Epithelial cell of proximal tubule (primary cell): Measurements from ENCODE around the gene ATG9A. TPM values are rescaled to one million over a fixed set of nuclear protein-coding genes. Genes with fewer than 3 reads are reported as not detected.

Experiments
- DNase-seq: peaks from one replicate; pipeline ENCODE4 v3.0.0-alpha.2; 2011; ENCODE audit warnings: low read depth
- H3K4me3 ChIP-seq: 2 replicates; pipeline ENCODE4 v1.5.1; 2011; ENCODE audit warnings: low read depth, mild to moderate bottlenecking, low read length
- CTCF ChIP-seq: conservative IDR thresholded peaks from 2 replicates; pipeline ENCODE4 v1.5.1; 2012; ENCODE audit warnings: low read depth, mild to moderate bottlenecking, low read length
- total RNA-seq: library from RNA; depleted of rRNA; stranded (reverse); fragments of >200 nt; gene quantifications from 2 replicates; pipeline ENCODE4 v1.2.3, GENCODE V29; 2015

ATG9A gene
- total RNA-seq, 1 donor from 2014 or later: 34.1 TPM

- no peak for TF ChIP-seq CTCF
- no peak overlapping the region for H3K4me3 ChIP-seq
These were observed 49.6 kb downstream of the ATG9A start for GRCh38 chr2:219179601-219180465.

DNA sequence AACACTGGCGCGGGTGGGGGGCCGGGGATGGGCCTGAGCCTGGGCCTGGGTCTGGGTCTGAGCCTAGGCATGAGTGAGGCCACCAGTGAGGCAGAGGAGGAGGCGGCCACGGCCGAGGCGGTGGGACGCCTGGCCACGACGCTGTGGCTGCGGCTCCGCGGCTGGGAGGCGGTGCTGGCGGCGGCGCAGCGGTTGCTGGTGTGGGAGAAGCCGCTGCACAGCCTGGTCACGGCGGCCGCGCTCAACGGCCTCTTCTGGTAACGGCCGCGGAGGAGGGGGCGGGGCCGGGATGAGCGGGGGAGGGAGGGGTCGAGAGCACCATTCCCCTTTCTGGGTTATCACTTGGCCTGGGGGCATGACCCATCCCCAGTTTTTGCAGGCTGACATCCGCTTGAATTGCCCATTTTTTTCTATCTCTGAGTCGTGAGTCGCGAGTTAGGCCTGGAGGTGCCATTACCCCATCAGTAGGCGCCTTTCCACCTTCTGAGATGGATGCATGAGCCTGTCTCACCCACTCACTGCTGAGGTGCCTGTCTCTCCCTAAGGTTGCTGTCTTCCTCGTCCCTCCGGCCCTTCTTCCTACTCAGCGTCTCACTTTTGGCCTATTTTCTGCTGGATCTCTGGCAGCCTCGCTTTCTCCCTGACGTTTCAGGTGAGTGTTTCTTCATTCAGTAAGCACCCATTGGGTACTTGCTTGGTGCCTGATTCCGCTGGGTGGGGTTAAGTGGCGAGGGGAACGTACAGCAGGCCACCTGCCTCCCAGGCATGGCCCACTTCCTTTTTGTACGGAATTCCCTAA is 50.9 kb downstream of the ATG9A start:
- TF ChIP-seq CTCF: no peak

More at GRCh38 chr2:219179601-219180465, 49.6 kb downstream of the ATG9A start:
- DNase-seq: no peak

DNA sequence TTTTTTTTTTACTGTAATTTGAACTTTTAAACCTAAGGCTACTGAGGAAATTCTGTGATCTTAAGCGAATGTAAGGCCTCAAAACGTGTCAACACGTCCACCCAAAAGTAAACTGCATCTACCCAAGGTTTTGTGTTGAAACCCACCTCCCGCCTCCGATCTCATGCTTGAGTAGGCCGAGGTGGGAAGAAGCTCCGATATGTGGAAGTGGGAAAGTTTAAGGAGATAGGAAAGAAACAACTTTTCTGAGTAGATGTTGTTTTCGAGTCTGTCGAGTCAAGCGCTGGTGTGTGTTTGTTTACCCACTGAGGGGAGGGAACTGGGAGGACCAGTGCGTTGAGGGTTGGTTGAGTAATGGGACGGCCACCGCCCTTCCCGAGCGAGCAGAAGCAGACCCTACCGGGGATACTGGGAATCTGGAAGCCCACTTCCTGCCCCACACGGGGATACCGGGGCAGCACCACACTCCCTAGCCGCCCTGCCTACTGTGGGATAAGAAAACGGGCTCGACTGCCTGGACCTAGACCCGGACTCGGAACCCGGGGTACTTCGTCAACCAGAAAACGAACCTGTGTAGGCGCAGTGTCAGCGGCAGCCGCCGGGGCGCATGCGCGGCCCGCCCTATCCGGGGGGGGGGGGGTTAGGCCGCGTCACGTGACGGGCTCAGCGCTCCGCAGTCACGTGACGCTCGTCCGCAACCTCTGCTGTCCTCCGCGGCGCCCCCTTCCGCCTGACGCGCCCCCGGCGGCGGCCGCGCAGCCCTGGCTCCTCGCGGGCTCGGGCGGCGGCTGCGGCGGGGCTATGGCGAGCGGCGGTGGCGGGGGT is 51.7 kb downstream of the ATG9A start, which contains the start of gene RETREG2:
Gene RETREG2 (plus strand): TSS at position 724 of the 825 bp plus-strand sequence. CDS start 78 bp downstream, at position 802.
- TF ChIP-seq CTCF: no peak
- peak within 1 kb of the TSS; percentile 92 for H3K4me3 ChIP-seq
- DNase-seq: no peak

More for the DNA sequence above, 50.9 kb downstream of the ATG9A start:
- peak overlapping the region; percentile 92 for H3K4me3 ChIP-seq
- DNase-seq: no peak

DNA sequence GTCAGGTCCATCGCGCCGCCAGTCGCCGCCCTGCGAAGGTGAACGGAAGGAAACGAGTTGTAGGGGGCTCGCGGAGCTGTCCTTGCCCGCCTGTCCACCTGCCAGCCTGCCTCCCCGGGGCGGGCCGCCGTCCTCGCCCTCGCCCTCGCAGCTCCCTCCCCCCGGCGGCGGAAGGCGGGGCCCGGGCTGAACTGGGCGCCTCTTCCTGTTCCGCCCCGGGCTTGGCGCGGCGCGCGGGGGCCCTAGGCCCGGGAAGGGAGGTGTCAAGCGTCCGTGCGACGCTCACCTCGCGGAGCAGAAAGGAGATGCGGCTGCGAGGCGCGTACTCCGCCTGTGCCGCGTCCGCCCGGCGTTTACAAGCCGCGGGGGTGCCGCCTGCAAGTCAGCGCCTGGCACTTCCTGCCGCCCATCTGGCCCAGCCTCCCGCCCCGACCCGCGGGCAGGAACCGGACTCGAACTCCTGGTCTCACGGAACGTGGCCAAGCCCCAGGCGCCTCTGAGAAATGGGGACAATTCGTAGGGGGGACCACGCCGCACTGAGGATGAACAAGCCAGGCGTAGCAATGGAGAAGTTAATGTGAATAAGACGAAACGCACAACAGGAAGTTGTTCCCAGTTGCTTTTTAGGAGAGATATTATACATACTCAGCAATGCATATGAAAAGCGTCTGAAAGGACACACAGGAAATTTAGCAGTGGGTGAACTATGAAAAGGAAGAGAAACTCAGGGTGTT is 52.5 kb downstream of the ATG9A start, which contains the start of gene CNPPD1:
Gene CNPPD1 (minus strand): TSS at position 108 of the 734 bp plus-strand sequence. CDS start 97 bp downstream, at position 11.
- peak within 1 kb of the TSS; percentile 92 for H3K4me3 ChIP-seq
- TF ChIP-seq CTCF: no peak
- no peak for DNase-seq

- TF ChIP-seq CTCF: peak; percentile 27
- H3K4me3 ChIP-seq: peak overlapping the region; percentile 92
- no peak for DNase-seq
These were observed 53.3 kb downstream of the ATG9A start for GRCh38 chr2:219175928-219176817.
